K562 (cell line): Measurements from ENCODE around the gene ATP4B. TPM values are rescaled to one million over a fixed set of nuclear protein-coding genes. Genes with fewer than 3 reads are reported as not detected.

Source experiments
- ATAC-seq: fragments of 200-7000 bp; cut with Tn5 transposase; 3 replicates; pipeline ENCODE4 v1.9.1; 2020; ENCODE audit warnings: moderate library complexity
- BruUV-seq: library from RNA; stranded (reverse); fragments of 400-500 nt; replicated peaks from 2 replicates; lab custom pipeline; 2021; lab: Mats Ljungman, UMichigan
- CTCF ChIA-PET: fragments of 300-600 bp; formaldehyde crosslinking; extraction: SDS; loops from one replicate; lab custom pipeline; 2021; ENCODE audit warnings: low intra/inter-chr PET ratio; lab: Yijun Ruan, JAX
- POLR2A ChIA-PET: fragments of 300-600, 350-650 bp; sonication (Branson Sonifier 250); formaldehyde crosslinking; extraction: SDS; loops from one replicate; lab custom pipeline; 2021; ENCODE audit warnings: antibody characterized with exemption, inconsistent platforms; lab: Yijun Ruan, JAX
- DNase-seq, 4 experiments: peaks; one replicate each; pipeline versions ENCODE4 v3.0.0 to v3.0.0-alpha.2; 2011 to 2018; ENCODE audit warnings: low spot score in 3 of 4, mixed read lengths in 3 of 4; ENCODE audit errors: extremely low read depth in 1 of 4
- FAIRE-seq: peaks from 2 replicates; lab custom pipeline; 2011; peaks lifted over from hg19 to GRCh38; lab: Jason Lieb, UNC
- H2AFZ ChIP-seq: 2 replicates; pipeline ENCODE4 v1.6.0; 2011; ENCODE audit warnings: low read depth, low read length, control low read depth, inconsistent platforms
- H3K27ac ChIP-seq: fragments of 200-600 bp; 3 replicates; pipeline ENCODE4 v1.8.0; 2011; ENCODE audit warnings: low read depth, mild to moderate bottlenecking, control low read depth, inconsistent platforms, low read length, moderate library complexity, mixed read lengths; ENCODE audit errors: extremely low read depth
- H3K27me3 ChIP-seq, 2 experiments: fragments of 300-600 bp in 1 of 2; 2 replicates in 1 of 2; 3 replicates in 1 of 2; pipeline versions ENCODE4 v1.6.0 to v1.8.0; 2011; ENCODE audit warnings: inconsistent platforms in 2 of 2, low read length in 2 of 2, mild to moderate bottlenecking in 1 of 2, mixed read lengths in 1 of 2, moderate library complexity in 1 of 2; ENCODE audit not compliant: control insufficient read depth in 2 of 2, insufficient read depth in 2 of 2
- H3K36me3 ChIP-seq: fragments of 300-600 bp; 3 replicates; pipeline ENCODE4 v1.8.0; 2011; ENCODE audit warnings: mild to moderate bottlenecking, low read length, inconsistent platforms; ENCODE audit not compliant: control insufficient read depth, insufficient read depth
- H3K4me1 ChIP-seq, 2 experiments: fragments of 200-600 bp in 1 of 2; replicated peaks in 1 of 2; 2 replicates in 1 of 2; 3 replicates in 1 of 2; pipeline versions ENCODE4 v1.5.1 to v1.8.0; 2011; ENCODE audit warnings: inconsistent platforms in 2 of 2, low read length in 2 of 2, mild to moderate bottlenecking in 1 of 2, mixed read lengths in 1 of 2, moderate library complexity in 1 of 2; ENCODE audit not compliant: control insufficient read depth in 2 of 2, insufficient read depth in 2 of 2
- H3K4me2 ChIP-seq: 2 replicates; pipeline ENCODE4 v1.6.1; 2011; ENCODE audit warnings: low read length, control low read depth, inconsistent platforms, mixed read lengths; ENCODE audit not compliant: insufficient read depth
- H3K4me3 ChIP-seq: fragments of 200-600 bp; sonication (generic), shearing (Covaris generic); 2 replicates; pipeline ENCODE4 v1.5.1; 2016; ENCODE audit warnings: control low read depth, inconsistent platforms
- H3K79me2 ChIP-seq: fragments of 200-600 bp; 3 replicates; pipeline ENCODE4 v1.8.0; 2011; ENCODE audit warnings: low read length, inconsistent platforms; ENCODE audit not compliant: control insufficient read depth, insufficient read depth
- H3K9ac ChIP-seq, 2 experiments: 2 replicates each; pipeline versions ENCODE4 v1.6.0 to v1.6.1; 2011; ENCODE audit warnings: low read depth in 2 of 2, low read length in 2 of 2, control low read depth in 1 of 2, inconsistent platforms in 1 of 2, mild to moderate bottlenecking in 1 of 2, mixed read lengths in 1 of 2; ENCODE audit not compliant: insufficient read depth in 1 of 2
- H3K9me1 ChIP-seq: one replicate; pipeline ENCODE4 v1.6.0; 2011; ENCODE audit warnings: inconsistent platforms, mild to moderate bottlenecking, low read length, moderate library complexity; ENCODE audit not compliant: control insufficient read depth, insufficient read depth
- H3K9me3 ChIP-seq: replicated peaks from 2 replicates; pipeline ENCODE4 v1.5.1; 2011; ENCODE audit warnings: low read depth, low read length, inconsistent platforms; ENCODE audit not compliant: control insufficient read depth, insufficient read depth
- H4K20me1 ChIP-seq: replicated peaks from 2 replicates; pipeline ENCODE4 v1.6.1; 2011; ENCODE audit warnings: low read length, inconsistent platforms, mixed read lengths; ENCODE audit not compliant: control insufficient read depth, insufficient read depth
- C11orf30 ChIP-seq: fragments of 450-650 bp; IDR thresholded peaks from 2 replicates; pipeline ENCODE4 v1.6.1; 2016; ENCODE audit warnings: low read depth, mild to moderate bottlenecking
- CAMTA2 ChIP-seq: fragments of 250-450 bp; sonication (Bioruptor Pico); conservative IDR thresholded peaks from 2 replicates; pipeline ENCODE4 v1.5.1; 2022
- CLOCK ChIP-seq: fragments of 250-450 bp; sonication (Bioruptor Pico); IDR thresholded peaks from 2 replicates; pipeline ENCODE4 v1.4.0; 2020; ENCODE audit warnings: mild to moderate bottlenecking, moderate library complexity, borderline replicate concordance
- EHMT2 ChIP-seq: fragments of 450-650 bp; IDR thresholded peaks from 2 replicates; pipeline ENCODE4 v1.6.1; 2018; ENCODE audit warnings: antibody characterized with exemption
- ETV1 ChIP-seq: fragments of 450-650 bp; conservative IDR thresholded peaks from 2 replicates; pipeline ENCODE4 v1.6.1; 2016; ENCODE audit warnings: missing genetic modification characterization, control low read depth, low read depth, missing compliant biosample characterization
- FOS ChIP-seq: IDR thresholded peaks from 3 replicates; pipeline ENCODE4 v1.6.1; 2011; ENCODE audit not compliant: insufficient read length; ENCODE audit errors: extremely low read depth
- FOXA1 ChIP-seq: fragments of 450-650 bp; IDR thresholded peaks from 2 replicates; pipeline ENCODE4 v1.6.1; 2016; ENCODE audit warnings: mild to moderate bottlenecking, borderline replicate concordance
- KAT2B ChIP-seq: IDR thresholded peaks from one replicate; pipeline ENCODE4 v1.6.1; 2012; ENCODE audit warnings: low read depth, mild to moderate bottlenecking, control low read depth, inconsistent platforms, low read length, moderate library complexity
- KDM5B ChIP-seq: fragments of 200-600 bp; sonication (generic); IDR thresholded peaks from 2 replicates; pipeline ENCODE4 v1.6.1; 2012; ENCODE audit warnings: low read depth, mild to moderate bottlenecking, moderate library complexity, low read length, control low read depth, inconsistent platforms; ENCODE audit not compliant: insufficient replicate concordance
- PBX2 ChIP-seq, 2 experiments: IDR thresholded peaks in 1 of 2; conservative IDR thresholded peaks in 1 of 2; 2 replicates each; pipeline ENCODE4 v1.6.1; 2016; ENCODE audit warnings: low read depth in 2 of 2, mild to moderate bottlenecking in 1 of 2, missing compliant biosample characterization in 1 of 2, missing genetic modification characterization in 1 of 2, moderate library complexity in 1 of 2
- TAF9B ChIP-seq: fragments of 450-650 bp; IDR thresholded peaks from 2 replicates; pipeline ENCODE4 v1.6.1; 2018; ENCODE audit warnings: mild to moderate bottlenecking; ENCODE audit not compliant: partially characterized antibody
- ZNF217 ChIP-seq: sonication (generic); formaldehyde crosslinking; IDR thresholded peaks from 2 replicates; pipeline ENCODE4 v1.8.0; 2022; ENCODE audit warnings: mild to moderate bottlenecking, missing genetic modification reagents
- ZNF695 ChIP-seq: fragments of 450-650 bp; formaldehyde crosslinking; IDR thresholded peaks from 2 replicates; pipeline ENCODE4 v1.4.0; 2020; ENCODE audit warnings: mild to moderate bottlenecking, moderate library complexity
- ZNF77 ChIP-seq: fragments of 250-450 bp; sonication (Bioruptor Pico); IDR thresholded peaks from 2 replicates; pipeline ENCODE4 v1.5.0; 2020
- WGBS: fragments of 100-300 bp; shearing (Covaris generic); methylation state at CpG from one replicate; pipeline ENCODE4 v1.1.6; 2016; ENCODE audit warnings: low coverage, mixed read lengths; ENCODE audit not compliant: insufficient coverage; ENCODE audit errors: missing lambda C conversion rate; 5-methylcytosine and 5-hydroxymethylcytosine counted together
- in situ Hi-C: fragments of 300-500 bp; cut with MboI; formaldehyde crosslinking; loops from 4 replicates; pipeline ENCODE4 v1.15.0; 2018; ENCODE audit warnings: inconsistent platforms, mixed read lengths
- intact Hi-C: fragments of 100-400 bp; cut with micrococcal nuclease; formaldehyde crosslinking; loops from 2 replicates; pipeline ENCODE4 v1.14.2; 2022
- polyA plus RNA-seq, 8 experiments: library from polyadenylated mRNA; depleted of rRNA in 4 of 8; stranded (reverse) in 5 of 8; unstranded in 3 of 8; fragments of >200 nt; fragmentation: Nextera tagmentation in 2 of 8; fragmentation: Illumina TruSeq in 1 of 8; extraction: Ambion mirVana in 2 of 8; extraction: Trizol in 1 of 8; gene quantifications; 2 replicates each; pipeline versions ENCODE4 v1.2.1 to v1.2.3, GENCODE V29; 2011 to 2014; ENCODE audit warnings: inconsistent platforms in 1 of 8, missing spikeins in 1 of 8
- total RNA-seq, 7 experiments: library from RNA; depleted of rRNA in 6 of 7; stranded (reverse); fragments of >200 nt in 6 of 7; fragmentation: Illumina TruSeq in 2 of 7; extraction: Trizol in 2 of 7; gene quantifications; 2 replicates each; pipeline versions ENCODE4 v1.2.1 to v1.2.3, GENCODE V29; 2011 to 2021; ENCODE audit warnings: low replicate concordance in 1 of 7

ATP4B gene
- total and polyA plus RNA-seq, 9 of the 15 experiments (the other 6 are each of a cell fraction or from before 2014, with no cell fraction given), result not detected

GRCh38 chr13:113612607-113613006 is 45.4 kb downstream of the ATP4B start (continued):
- TF ChIP-seq ETV1 (tag), result no peak
- TF ChIP-seq ZNF695 (CRISPR knock-in tag), result no peak
- TF ChIP-seq CLOCK (CRISPR knock-in tag), result no peak
- TF ChIP-seq FOS, result no peak
- no peak for TF ChIP-seq KDM5B
- TF ChIP-seq ZNF77 (CRISPR knock-in tag), result no peak
- no peak for TF ChIP-seq TAF9B

GRCh38 chr13:113611996-113612395 is 46.0 kb downstream of the ATP4B start:
- WGBS, result 100% methylated on average over 2 of the region's 5 CpGs
- no peak overlapping the region for H3K4me3 ChIP-seq
- DNase-seq (no peak), FAIRE-seq (no peak), ATAC-seq (no peak)
- H3K9me1 ChIP-seq, result no peaks in the 10 kb centered on the region
- peaks cover 90% of the 10 kb centered on the region for H3K79me2 ChIP-seq
- POLR2A ChIA-PET, result interaction anchor here (0.8 kb wide), 1 partner anchor 15 kb away, joined by 3 read pairs; no protein-coding TSS in a partner anchor
- H3K27ac ChIP-seq, result no peak overlapping the region
- no peak overlapping the region for H3K4me2 ChIP-seq
- TF ChIP-seq C11orf30 (no peak), EHMT2 (no peak), ZNF217 (CRISPR knock-in tag) (no peak), FOXA1 (no peak), PBX2 (CRISPR knock-in tag; IDR thresholded peaks at IDR 0.05; ENCODE audit: low read depth) (no peak), PBX2 (tag; conservative IDR thresholded peaks at IDR 0.05; ENCODE audit: low read depth) (no peak), KAT2B (no peak), CAMTA2 (CRISPR knock-in tag) (no peak)
- no peaks in the 10 kb centered on the region for H3K9me3 ChIP-seq
- H3K4me1 ChIP-seq, result peaks cover 0 to 7% of the 10 kb centered on the region in 2 experiments; a peak in 2 of 5 replicates
- H4K20me1 ChIP-seq, result no peaks in the 10 kb centered on the region; the same call in none of the 2 replicates
- intact Hi-C loops, result no loop called here
- peaks cover 75% of the 10 kb centered on the region; the same call in 2 of the 3 replicates for H3K36me3 ChIP-seq
- no peak overlapping the region for H2AFZ ChIP-seq
- H3K27me3 ChIP-seq, result no peaks in the 10 kb centered on the region
- H3K9ac ChIP-seq, result no peak overlapping the region; a peak in 1 of 4 replicates
- CTCF ChIA-PET, result no interaction called here
- BruUV-seq, result no TSS peak
- in situ Hi-C loops, result no loop called here
